Panc1 (cell line): ENCODE measurements around the gene MAD1L1.

ENCODE experiments used
- CTCF ChIP-seq: fragments of 450-650 bp; IDR thresholded peaks from 2 replicates; pipeline ENCODE4 v1.5.1; 2017; ENCODE audit warnings: mild to moderate bottlenecking
- POLR2AphosphoS5 ChIP-seq: IDR thresholded peaks from 2 replicates; pipeline ENCODE4 v1.6.1; 2012; ENCODE audit warnings: mild to moderate bottlenecking, low read depth, low read length, moderate library complexity

GRCh38 chr7:1943933-1944618, 288.7 kb downstream of the MAD1L1 start:
- no peak for TF ChIP-seq POLR2AphosphoS5
- no peak for TF ChIP-seq CTCF
